Lower lobe of right lung (tissue), 2 donors: ENCODE measurements around the gene PRUNE2. TPM values are rescaled to one million over a fixed set of nuclear protein-coding genes. Genes with fewer than 3 reads are reported as not detected.

Experiments
- ATAC-seq, 2 donors: fragments of 200-7000 bp; cut with Tn5 transposase; one replicate each; pipeline ENCODE4 v1.9.1; 2020 to 2022; ENCODE audit warnings: mild to moderate bottlenecking in 2 of 2, moderate library complexity in 2 of 2
- DNase-seq: peaks from one replicate; pipeline ENCODE4 v3.0.0-alpha.2; 2020
- H3K27ac ChIP-seq: fragments of 200-600 bp; one replicate; pipeline ENCODE4 v1.8.0; 2022
- H3K27me3 ChIP-seq: fragments of 200-600 bp; one replicate; pipeline ENCODE4 v1.8.0; 2022; ENCODE audit warnings: low read depth
- H3K36me3 ChIP-seq: fragments of 200-600 bp; one replicate; pipeline ENCODE4 v1.8.0; 2022; ENCODE audit warnings: mild to moderate bottlenecking
- H3K4me1 ChIP-seq: fragments of 200-600 bp; one replicate; pipeline ENCODE4 v1.8.0; 2022
- H3K4me3 ChIP-seq: fragments of 200-600 bp; one replicate; pipeline ENCODE4 v1.8.0; 2022; ENCODE audit warnings: mild to moderate bottlenecking
- H3K9me3 ChIP-seq: fragments of 200-600 bp; one replicate; pipeline ENCODE4 v1.8.0; 2022
- intact Hi-C: fragments of 100-400 bp; cut with DNase I; formaldehyde crosslinking; loops from one replicate; pipeline ENCODE4 v1.11.0; 2022
- total RNA-seq: library from RNA; stranded (reverse); fragmentation: NEBNext Ultra II Directional; extraction: Animal tissue kit (Norgen Biotek cat#: 25700); gene quantifications from one replicate; pipeline ENCODE4 v1.2.1, GENCODE V29; 2021
- TF ChIP-seq, protein P1 (sequence below): fragments of 200-600 bp; IDR thresholded peaks from one replicate; pipeline ENCODE4 v1.8.0; 2022; ENCODE audit warnings: antibody characterized with exemption, mild to moderate bottlenecking
- donor health status: DM: no; HTN: yes; CAD: no; lungs with severe emphysema.

The PRUNE2 gene
- total RNA-seq, 1 donor from 2014 or later, result 13.6 TPM

DNA sequence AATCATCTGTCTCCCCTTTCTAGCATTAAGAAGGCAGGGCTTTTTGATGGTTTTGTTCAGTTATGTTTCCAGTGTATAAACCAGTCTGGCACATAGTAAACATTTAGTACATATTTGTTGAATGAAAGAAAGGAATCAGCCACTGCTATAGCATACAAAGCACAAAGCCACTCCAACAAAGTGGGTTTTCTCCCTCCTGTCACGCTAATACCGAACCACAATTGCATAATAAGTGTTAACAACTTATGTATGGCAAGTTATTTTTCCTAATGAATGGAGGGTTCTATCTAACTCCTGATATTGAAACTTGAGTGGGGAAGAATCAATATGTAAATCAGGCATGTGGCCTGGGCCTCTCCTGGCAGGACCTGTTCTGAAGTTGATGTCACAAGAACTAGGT, 53.9 kb downstream of the PRUNE2 start:
- Histone ChIP-seq H3K4me3 (no peak overlapping the region), H3K27me3 (no peaks in the 10 kb centered on the region), H3K9me3 (no peaks in the 10 kb centered on the region), H3K4me1 (no peaks in the 10 kb centered on the region), H3K36me3 (no peaks in the 10 kb centered on the region), H3K27ac (no peak overlapping the region)
- ATAC-seq, result no peak
- TF ChIP-seq, protein P1, sequence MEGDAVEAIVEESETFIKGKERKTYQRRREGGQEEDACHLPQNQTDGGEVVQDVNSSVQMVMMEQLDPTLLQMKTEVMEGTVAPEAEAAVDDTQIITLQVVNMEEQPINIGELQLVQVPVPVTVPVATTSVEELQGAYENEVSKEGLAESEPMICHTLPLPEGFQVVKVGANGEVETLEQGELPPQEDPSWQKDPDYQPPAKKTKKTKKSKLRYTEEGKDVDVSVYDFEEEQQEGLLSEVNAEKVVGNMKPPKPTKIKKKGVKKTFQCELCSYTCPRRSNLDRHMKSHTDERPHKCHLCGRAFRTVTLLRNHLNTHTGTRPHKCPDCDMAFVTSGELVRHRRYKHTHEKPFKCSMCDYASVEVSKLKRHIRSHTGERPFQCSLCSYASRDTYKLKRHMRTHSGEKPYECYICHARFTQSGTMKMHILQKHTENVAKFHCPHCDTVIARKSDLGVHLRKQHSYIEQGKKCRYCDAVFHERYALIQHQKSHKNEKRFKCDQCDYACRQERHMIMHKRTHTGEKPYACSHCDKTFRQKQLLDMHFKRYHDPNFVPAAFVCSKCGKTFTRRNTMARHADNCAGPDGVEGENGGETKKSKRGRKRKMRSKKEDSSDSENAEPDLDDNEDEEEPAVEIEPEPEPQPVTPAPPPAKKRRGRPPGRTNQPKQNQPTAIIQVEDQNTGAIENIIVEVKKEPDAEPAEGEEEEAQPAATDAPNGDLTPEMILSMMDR, result no peak
- intact Hi-C loops, result no loop called here
- DNase-seq, result no peak

DNA sequence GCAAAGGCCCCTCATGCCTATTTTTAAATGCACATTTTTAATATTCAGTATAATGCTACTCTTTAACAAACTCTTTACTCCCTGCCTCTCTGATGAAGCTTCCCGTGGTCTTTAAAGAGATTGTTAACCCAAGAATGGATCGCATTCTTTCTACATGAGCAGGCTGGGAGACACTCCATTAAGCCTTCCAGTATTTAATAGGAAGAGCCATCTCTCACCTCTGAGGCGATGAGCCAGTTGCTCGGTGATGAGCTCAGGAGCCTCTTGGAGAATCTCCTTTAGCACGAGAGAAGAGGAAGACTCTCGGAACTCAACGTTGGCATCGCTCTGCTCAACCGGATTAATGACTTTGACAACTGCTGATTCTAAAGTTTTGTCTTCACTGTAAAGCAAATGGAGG, 59.6 kb downstream of the PRUNE2 start:
- H3K27ac ChIP-seq, result no peak overlapping the region
- no peaks in the 10 kb centered on the region for H3K27me3 ChIP-seq

DNA sequence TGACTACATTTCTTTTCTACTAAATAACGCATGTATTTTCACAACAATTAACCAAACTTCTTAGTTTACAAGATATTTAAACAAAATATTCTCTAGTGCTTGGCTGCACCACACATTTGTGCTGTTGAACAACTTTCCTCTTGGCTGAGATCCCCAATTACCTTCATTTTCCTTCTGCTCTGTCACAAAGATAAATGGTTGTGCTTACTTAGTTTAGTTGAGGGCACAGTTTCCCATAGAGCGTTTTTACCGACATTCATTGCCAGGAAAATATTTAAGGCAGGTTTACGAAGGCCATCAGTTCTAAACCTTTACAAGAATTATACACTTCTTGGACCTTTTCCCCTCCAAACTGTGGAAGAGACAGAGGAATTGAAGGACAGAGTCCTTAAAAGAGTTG, 60.7 kb downstream of the PRUNE2 start:
- DNase-seq (no peak), ATAC-seq (no peak)
- H3K27me3 ChIP-seq, result no peaks in the 10 kb centered on the region
- H3K27ac ChIP-seq, result no peak overlapping the region
- no peaks in the 10 kb centered on the region for H3K9me3 ChIP-seq
- no peak overlapping the region for H3K4me3 ChIP-seq
- TF ChIP-seq, protein P1, result no peak
- H3K4me1 ChIP-seq, result no peaks in the 10 kb centered on the region
- H3K36me3 ChIP-seq, result no peaks in the 10 kb centered on the region
- intact Hi-C loops, result no loop called here

More for the DNA sequence above, 59.6 kb downstream of the PRUNE2 start:
- Histone ChIP-seq H3K36me3 (no peaks in the 10 kb centered on the region), H3K9me3 (no peaks in the 10 kb centered on the region), H3K4me3 (no peak overlapping the region), H3K4me1 (no peaks in the 10 kb centered on the region)
- ATAC-seq (no peak), DNase-seq (no peak)
- intact Hi-C loops, result no loop called here
- TF ChIP-seq, protein P1, result no peak

DNA sequence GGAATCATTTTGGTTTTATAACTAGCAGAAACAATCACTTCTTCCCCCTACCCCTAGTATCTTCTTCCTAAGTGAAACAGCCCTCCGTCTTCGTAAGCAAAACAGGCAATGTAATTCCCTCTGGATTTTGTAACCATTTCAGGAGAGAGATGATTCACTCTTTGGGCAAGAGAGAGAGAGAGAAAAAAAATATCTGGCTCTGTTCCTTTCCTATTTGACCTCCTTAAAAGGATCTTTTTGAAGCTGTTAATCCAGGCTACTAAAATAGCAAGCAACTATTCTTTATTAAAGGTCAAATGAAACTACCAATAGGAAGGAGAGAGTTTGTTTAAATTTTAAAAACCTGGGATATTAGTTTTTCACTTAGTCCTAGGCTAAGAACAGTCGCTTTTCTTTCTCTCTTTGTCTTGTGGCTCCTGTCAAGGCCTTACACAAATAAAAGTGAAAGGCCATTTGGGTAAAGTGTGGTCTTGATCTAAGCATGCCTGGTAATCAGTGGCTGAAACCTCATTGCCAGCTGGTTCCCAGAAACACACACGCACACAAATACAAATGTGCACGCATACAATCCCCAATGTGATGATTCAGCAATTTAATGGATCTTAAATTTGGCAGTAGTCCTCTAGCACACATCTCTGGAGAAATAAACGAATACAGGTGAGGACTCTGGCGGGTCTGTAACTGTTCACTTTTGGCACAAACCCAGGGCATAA, 70.2 kb downstream of the PRUNE2 start:
- Histone ChIP-seq H3K27me3 (no peaks in the 10 kb centered on the region), H3K4me3 (no peak overlapping the region), H3K9me3 (no peaks in the 10 kb centered on the region), H3K27ac (peak overlapping the region; percentile 31), H3K36me3 (no peaks in the 10 kb centered on the region), H3K4me1 (no peaks in the 10 kb centered on the region)
- intact Hi-C loops, result no loop called here
- ATAC-seq (peak in 1 of 2 donors; percentile 36), DNase-seq (no peak)
- TF ChIP-seq, protein P1, result no peak

DNA sequence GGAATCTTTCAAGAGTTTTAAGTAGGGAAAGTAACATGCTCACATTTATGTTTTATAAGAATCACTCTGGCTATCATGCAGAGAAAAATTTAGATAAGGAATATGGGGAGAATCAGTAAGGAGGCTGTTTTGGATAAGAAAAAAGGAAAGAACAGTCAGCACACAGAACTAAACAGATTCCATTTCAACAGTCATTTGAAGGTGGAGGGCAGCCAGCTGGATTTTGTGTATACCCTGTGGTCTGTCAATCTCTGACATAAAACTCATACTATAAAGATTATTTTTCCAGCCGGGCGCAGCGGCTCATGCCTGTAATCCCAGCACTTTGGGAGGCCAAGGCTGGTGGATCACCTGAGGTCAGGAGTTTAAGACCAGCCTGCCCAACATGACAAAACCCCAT, 77.5 kb downstream of the PRUNE2 start:
- Histone ChIP-seq H3K4me3 (no peak overlapping the region), H3K4me1 (no peaks in the 10 kb centered on the region), H3K27ac (no peak overlapping the region), H3K36me3 (no peaks in the 10 kb centered on the region), H3K27me3 (no peaks in the 10 kb centered on the region), H3K9me3 (no peaks in the 10 kb centered on the region)
- DNase-seq (no peak), ATAC-seq (no peak)
- intact Hi-C loops, result no loop called here
- TF ChIP-seq, protein P1, result no peak
